Measurements from ENCODE around the gene CUL3.

DNA sequence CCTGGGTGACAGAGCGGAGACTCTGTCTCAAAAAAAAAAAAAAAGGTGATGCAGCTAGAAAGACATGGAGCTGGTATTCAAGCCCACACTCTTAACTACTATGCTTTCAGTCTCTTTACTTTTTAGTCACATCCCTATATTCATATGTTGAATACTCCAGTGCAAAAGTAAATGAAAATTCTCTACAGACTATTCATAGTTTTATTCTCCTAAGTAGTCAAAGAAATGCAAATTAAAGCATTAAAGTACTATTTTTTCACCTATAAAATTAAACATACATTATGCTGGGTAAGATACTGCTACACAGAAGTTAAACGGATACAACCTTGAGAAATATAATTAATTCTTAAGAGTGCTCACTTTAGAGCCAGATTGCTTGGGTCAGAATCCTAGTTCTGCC lies 7.6 kb downstream of the CUL3 start:
- TF ChIP-seq, protein P1, sequence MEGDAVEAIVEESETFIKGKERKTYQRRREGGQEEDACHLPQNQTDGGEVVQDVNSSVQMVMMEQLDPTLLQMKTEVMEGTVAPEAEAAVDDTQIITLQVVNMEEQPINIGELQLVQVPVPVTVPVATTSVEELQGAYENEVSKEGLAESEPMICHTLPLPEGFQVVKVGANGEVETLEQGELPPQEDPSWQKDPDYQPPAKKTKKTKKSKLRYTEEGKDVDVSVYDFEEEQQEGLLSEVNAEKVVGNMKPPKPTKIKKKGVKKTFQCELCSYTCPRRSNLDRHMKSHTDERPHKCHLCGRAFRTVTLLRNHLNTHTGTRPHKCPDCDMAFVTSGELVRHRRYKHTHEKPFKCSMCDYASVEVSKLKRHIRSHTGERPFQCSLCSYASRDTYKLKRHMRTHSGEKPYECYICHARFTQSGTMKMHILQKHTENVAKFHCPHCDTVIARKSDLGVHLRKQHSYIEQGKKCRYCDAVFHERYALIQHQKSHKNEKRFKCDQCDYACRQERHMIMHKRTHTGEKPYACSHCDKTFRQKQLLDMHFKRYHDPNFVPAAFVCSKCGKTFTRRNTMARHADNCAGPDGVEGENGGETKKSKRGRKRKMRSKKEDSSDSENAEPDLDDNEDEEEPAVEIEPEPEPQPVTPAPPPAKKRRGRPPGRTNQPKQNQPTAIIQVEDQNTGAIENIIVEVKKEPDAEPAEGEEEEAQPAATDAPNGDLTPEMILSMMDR (IDR thresholded peaks at IDR 0.05; ENCODE audit: insufficient read depth, low read length) = no peak
- TF ChIP-seq SPI1 (IDR thresholded peaks at IDR 0.05; ENCODE audit: borderline replicate concordance, low read depth) = no peak
